ENCODE results near the gene LORICRIN.
A peak's percentile ranks its signal among the peaks of the same experiment; 100 is the strongest.

The LORICRIN gene

DNA sequence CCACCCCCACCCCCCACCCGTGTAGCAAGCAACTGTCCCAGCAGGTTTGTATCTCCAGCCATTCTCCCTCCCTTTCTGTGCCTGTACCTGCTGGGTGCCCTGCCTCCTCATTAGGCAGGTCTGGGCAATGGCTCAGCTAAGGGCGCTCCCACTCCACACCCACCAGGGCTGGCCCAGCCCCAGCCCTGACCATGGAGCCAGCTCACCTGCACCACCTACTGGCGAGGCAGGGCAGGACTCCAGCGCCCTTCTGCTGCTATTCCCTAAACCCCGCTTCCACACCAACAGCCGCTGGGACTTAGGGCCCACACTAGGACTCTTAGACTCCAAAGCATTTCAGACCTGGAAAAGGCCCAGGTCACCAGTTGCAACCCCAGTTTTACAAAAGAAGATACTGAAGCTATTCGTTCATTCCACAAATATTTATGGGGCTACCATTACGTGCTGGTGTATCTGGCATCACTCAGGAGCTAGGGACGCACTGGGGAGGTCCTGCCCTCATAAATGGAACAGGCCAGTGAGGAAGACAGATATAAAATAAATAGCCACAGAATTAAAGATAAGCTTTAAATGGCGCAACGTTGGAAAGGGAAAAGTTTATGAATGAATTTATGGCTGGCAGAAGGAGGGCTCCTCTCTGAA lies 29.3 kb downstream of the LORICRIN start:
- peak; percentile 83 for DNase-seq (ENCODE audit: extremely low spot score)
- TF ChIP-seq SP1 (IDR thresholded peaks at IDR 0.05) (no peak), NFRKB (IDR thresholded peaks at IDR 0.05) (no peak), CTBP1 (IDR thresholded peaks at IDR 0.05; ENCODE audit: borderline replicate concordance) (no peak), TARDBP (IDR thresholded peaks at IDR 0.05) (no peak), FOXM1 (IDR thresholded peaks at IDR 0.05; ENCODE audit: borderline replicate concordance) (no peak)
- TF ChIP-seq, protein P1, sequence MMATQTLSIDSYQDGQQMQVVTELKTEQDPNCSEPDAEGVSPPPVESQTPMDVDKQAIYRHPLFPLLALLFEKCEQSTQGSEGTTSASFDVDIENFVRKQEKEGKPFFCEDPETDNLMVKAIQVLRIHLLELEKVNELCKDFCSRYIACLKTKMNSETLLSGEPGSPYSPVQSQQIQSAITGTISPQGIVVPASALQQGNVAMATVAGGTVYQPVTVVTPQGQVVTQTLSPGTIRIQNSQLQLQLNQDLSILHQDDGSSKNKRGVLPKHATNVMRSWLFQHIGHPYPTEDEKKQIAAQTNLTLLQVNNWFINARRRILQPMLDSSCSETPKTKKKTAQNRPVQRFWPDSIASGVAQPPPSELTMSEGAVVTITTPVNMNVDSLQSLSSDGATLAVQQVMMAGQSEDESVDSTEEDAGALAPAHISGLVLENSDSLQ (IDR thresholded peaks at IDR 0.05) = no peak
- ChIA-PET CTCF (interaction anchor here (0.7 to 1.9 kb wide), 10 partner anchors 12 to 60 kb away, joined by 3 to 6 read pairs (median 4); partner anchors contain the start of genes LORICRIN and PGLYRP3), POLR2A (interaction anchor here (0.6 kb wide), 1 partner anchor 277 kb away, joined by 3 read pairs; no protein-coding TSS in a partner anchor)

DNA sequence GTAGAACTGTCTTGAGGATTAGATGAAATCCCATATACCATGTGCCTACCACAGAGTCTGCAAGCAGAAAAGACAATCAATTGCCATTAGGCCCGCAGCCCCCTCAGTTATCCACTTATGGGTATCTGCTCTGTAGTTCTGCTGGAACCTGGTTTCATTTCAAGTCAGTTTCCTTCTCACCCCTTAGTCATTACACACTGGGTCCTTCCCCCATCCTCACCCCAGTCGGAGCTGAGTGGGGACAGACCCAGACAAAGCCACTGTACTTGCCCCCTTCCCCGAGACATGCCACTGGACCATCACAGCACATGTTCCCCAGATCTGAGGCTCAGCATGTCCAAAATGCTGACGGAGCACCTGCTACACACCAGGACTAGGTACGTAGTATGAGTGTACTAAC lies 32.0 kb downstream of the LORICRIN start:
- no peak for DNase-seq (ENCODE audit: extremely low spot score)
- CTCF ChIA-PET = no interaction called here
- TF ChIP-seq L3MBTL2 (conservative IDR thresholded peaks at IDR 0.05) (no peak), TARDBP (IDR thresholded peaks at IDR 0.05) (no peak), NFRKB (IDR thresholded peaks at IDR 0.05) (no peak), ZNF384 (IDR thresholded peaks at IDR 0.05) (no peak), ARNT (IDR thresholded peaks at IDR 0.05) (no peak), LEF1 (IDR thresholded peaks at IDR 0.05; ENCODE audit: borderline replicate concordance) (no peak), FOXM1 (IDR thresholded peaks at IDR 0.05; ENCODE audit: borderline replicate concordance) (no peak), HDGF (IDR thresholded peaks at IDR 0.05; ENCODE audit: borderline replicate concordance) (no peak), ELF4 (IDR thresholded peaks at IDR 0.05) (no peak), SP1 (IDR thresholded peaks at IDR 0.05) (no peak), SUZ12 (IDR thresholded peaks at IDR 0.05) (no peak), FOXA1 (IDR thresholded peaks at IDR 0.05) (no peak), CTBP1 (IDR thresholded peaks at IDR 0.05; ENCODE audit: borderline replicate concordance) (no peak), BHLHE40 (IDR thresholded peaks at IDR 0.05; ENCODE audit: borderline replicate concordance) (no peak)
- TF ChIP-seq, protein P1 (IDR thresholded peaks at IDR 0.05) = no peak
- POLR2A ChIA-PET = no interaction called here

DNA sequence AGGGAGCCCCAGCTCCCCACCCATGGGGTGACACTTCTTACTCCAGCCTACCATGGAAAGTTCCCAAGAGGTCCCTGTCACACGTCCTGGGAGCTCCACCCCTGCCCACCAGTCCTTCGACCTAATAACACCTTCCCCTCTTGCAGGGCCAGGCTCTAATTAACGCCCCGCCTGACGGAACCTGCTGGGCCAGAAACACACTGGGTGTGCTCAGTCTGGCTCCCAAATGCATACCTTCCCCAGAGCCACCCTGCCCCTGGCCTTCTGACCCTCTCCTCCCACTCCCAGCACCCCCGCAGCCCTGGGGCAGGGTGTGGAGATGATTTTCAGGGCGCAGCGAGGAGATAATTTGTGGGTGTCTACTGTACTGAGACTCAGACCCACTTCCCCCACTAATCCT lies 32.7 kb downstream of the LORICRIN start:
- TF ChIP-seq SP1 (IDR thresholded peaks at IDR 0.05) = no peak
- no peak for TF ChIP-seq L3MBTL2 (conservative IDR thresholded peaks at IDR 0.05)
- TF ChIP-seq ELF4 (IDR thresholded peaks at IDR 0.05) = no peak
- no peak for TF ChIP-seq CTBP1 (IDR thresholded peaks at IDR 0.05; ENCODE audit: borderline replicate concordance)
- TF ChIP-seq ARNT (IDR thresholded peaks at IDR 0.05) = no peak
- TF ChIP-seq TARDBP (IDR thresholded peaks at IDR 0.05) = no peak
- no peak for TF ChIP-seq LEF1 (IDR thresholded peaks at IDR 0.05; ENCODE audit: borderline replicate concordance)
- TF ChIP-seq SUZ12 (IDR thresholded peaks at IDR 0.05) = no peak
- TF ChIP-seq BHLHE40 (IDR thresholded peaks at IDR 0.05; ENCODE audit: borderline replicate concordance) = no peak
- TF ChIP-seq ZNF384 (IDR thresholded peaks at IDR 0.05) = no peak
- no peak for TF ChIP-seq NFRKB (IDR thresholded peaks at IDR 0.05)
- no peak for TF ChIP-seq FOXK2 (IDR thresholded peaks at IDR 0.05)
- CTCF ChIA-PET = no interaction called here
- POLR2A ChIA-PET = no interaction called here
- no peak for DNase-seq (ENCODE audit: extremely low spot score)

DNA sequence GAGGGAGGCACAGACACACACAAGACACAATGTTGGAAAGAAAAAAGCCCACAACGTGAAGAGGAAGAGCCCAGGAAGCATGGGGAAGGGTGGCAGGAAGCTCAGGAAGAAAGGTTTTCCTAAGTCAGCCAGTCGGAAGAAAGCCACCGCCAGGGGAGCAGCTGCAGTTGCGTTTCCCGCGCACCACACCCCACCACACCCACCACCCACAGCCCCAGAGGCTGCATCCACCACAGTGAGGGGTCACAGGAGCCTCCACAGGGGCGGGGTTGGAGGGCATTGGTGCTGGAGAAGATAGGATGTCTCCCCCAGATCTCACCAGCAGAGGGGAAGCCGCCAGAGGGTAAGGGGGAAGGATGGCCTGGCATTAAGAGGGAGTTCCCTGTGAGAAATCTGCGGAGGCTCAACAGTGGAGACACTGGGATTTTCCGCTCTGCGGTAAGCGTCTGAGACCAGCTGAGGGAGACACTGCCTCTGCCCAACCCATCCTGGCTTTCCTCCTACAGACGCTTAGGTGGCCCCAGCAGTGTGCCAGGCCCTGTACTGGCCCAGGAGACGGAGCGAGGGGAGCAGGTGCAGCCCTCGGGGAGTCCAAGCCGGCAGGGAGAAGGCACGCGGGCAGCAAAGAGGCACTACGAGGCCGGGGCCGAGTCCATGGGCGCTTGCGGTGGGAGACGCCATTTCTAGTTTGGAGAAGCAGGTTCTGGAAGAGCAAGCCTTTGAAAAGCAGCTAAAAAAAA lies 33.4 kb downstream of the LORICRIN start:
- TF ChIP-seq FOXK2 (IDR thresholded peaks at IDR 0.05) (no peak), SP1 (IDR thresholded peaks at IDR 0.05) (no peak), ARNT (IDR thresholded peaks at IDR 0.05) (no peak), ELF4 (IDR thresholded peaks at IDR 0.05) (no peak), SUZ12 (IDR thresholded peaks at IDR 0.05) (no peak), TARDBP (IDR thresholded peaks at IDR 0.05) (no peak), FOXM1 (IDR thresholded peaks at IDR 0.05; ENCODE audit: borderline replicate concordance) (no peak), ZNF384 (IDR thresholded peaks at IDR 0.05) (no peak), LEF1 (IDR thresholded peaks at IDR 0.05; ENCODE audit: borderline replicate concordance) (no peak), BHLHE40 (IDR thresholded peaks at IDR 0.05; ENCODE audit: borderline replicate concordance) (no peak)
- TF ChIP-seq, protein P1 (IDR thresholded peaks at IDR 0.05) = no peak
- CTCF ChIA-PET = no interaction called here
- DNase-seq (ENCODE audit: extremely low spot score) = no peak
- POLR2A ChIA-PET = no interaction called here

DNA sequence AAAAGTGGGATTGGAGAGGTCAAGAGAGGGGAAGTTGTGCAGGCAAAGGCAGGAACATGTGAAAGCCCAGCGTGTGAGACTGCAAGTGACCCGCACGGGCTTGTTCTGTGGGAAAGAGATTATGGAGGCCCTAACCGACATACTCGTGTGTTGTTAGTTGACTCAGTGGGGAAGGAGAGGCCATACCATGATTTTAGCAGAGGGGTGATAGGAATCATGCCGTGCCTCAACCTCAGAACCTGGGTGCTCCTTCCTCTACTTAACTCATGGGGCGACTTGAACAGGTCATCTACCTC lies 33.9 kb downstream of the LORICRIN start:
- no peak for DNase-seq (ENCODE audit: extremely low spot score)
- TF ChIP-seq FOXM1 (IDR thresholded peaks at IDR 0.05; ENCODE audit: borderline replicate concordance) = no peak
- TF ChIP-seq BHLHE40 (IDR thresholded peaks at IDR 0.05; ENCODE audit: borderline replicate concordance) = no peak
- no peak for TF ChIP-seq ARNT (IDR thresholded peaks at IDR 0.05)
- no peak for TF ChIP-seq ELF4 (IDR thresholded peaks at IDR 0.05)
- no peak for TF ChIP-seq CTBP1 (IDR thresholded peaks at IDR 0.05; ENCODE audit: borderline replicate concordance)
- no peak for TF ChIP-seq TARDBP (IDR thresholded peaks at IDR 0.05)
- no peak for TF ChIP-seq L3MBTL2 (conservative IDR thresholded peaks at IDR 0.05)
- no peak for TF ChIP-seq LEF1 (IDR thresholded peaks at IDR 0.05; ENCODE audit: borderline replicate concordance)
- no peak for TF ChIP-seq SP1 (IDR thresholded peaks at IDR 0.05)
- no peak for TF ChIP-seq ZNF384 (IDR thresholded peaks at IDR 0.05)
- TF ChIP-seq, protein P1 (IDR thresholded peaks at IDR 0.05) = no peak
- TF ChIP-seq FOXA1 (IDR thresholded peaks at IDR 0.05) = no peak
- TF ChIP-seq FOXK2 (IDR thresholded peaks at IDR 0.05) = no peak
- CTCF ChIA-PET = interaction anchor here (1.3 kb wide), 1 partner anchor 8 kb away, joined by 3 read pairs; no protein-coding TSS in a partner anchor
- POLR2A ChIA-PET = no interaction called here
